Lower leg skin (tissue), 3 donors: ENCODE data around the gene AGPAT4.

Experiments
- POLR2A ChIP-seq, 2 donors: fragments of 450-650 bp; IDR thresholded peaks; one replicate each; pipeline ENCODE4 v1.6.1; 2016 to 2017; ENCODE audit warnings: antibody characterized with exemption in 2 of 2, mild to moderate bottlenecking in 1 of 2, moderate library complexity in 1 of 2
- TF ChIP-seq, protein P1 (sequence below), 3 donors: fragments of 450-650 bp; IDR thresholded peaks; one replicate each; pipeline ENCODE4 v1.5.1; 2016; ENCODE audit warnings: antibody characterized with exemption in 3 of 3, mild to moderate bottlenecking in 3 of 3, moderate library complexity in 2 of 3

DNA sequence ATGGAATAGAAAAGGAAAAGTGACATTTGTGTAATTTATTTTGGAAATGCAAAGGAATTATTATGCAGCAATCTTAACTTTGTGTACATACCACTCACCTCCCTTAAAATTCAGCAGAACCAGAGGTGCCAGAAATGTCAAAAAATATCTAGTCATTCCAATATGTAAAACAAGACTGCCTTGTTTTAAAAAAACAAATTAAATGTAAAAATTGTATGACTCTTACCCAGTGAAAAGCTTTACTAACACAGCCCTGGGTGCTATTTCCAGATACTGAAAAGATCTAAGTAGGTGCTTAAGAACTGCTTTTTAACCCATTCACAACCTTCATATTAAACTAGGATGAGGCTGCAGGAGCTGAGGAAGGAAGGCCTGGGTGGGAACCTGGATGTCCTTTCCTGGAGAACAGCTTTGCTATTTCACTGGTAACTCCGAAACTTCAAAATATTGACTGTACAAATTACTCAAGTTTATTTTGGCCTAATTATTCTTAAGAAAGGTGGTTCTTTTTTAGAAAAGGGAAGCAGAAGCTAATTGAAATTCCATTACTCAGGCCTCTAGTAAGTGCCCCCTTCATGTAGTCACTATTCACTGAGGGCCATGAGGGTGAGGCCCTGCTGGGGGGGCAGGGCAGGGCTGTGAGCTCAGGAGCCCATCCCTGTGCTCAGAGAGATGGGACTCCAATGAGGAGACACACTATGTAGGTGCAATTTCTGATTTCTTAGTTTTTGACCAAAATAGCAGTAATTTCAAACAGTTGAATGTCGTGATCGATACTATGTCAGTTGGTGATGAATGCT, 142.7 kb downstream of the AGPAT4 start:
- no peak for TF ChIP-seq POLR2A (IDR thresholded peaks at IDR 0.05)
- TF ChIP-seq, protein P1, sequence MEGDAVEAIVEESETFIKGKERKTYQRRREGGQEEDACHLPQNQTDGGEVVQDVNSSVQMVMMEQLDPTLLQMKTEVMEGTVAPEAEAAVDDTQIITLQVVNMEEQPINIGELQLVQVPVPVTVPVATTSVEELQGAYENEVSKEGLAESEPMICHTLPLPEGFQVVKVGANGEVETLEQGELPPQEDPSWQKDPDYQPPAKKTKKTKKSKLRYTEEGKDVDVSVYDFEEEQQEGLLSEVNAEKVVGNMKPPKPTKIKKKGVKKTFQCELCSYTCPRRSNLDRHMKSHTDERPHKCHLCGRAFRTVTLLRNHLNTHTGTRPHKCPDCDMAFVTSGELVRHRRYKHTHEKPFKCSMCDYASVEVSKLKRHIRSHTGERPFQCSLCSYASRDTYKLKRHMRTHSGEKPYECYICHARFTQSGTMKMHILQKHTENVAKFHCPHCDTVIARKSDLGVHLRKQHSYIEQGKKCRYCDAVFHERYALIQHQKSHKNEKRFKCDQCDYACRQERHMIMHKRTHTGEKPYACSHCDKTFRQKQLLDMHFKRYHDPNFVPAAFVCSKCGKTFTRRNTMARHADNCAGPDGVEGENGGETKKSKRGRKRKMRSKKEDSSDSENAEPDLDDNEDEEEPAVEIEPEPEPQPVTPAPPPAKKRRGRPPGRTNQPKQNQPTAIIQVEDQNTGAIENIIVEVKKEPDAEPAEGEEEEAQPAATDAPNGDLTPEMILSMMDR (IDR thresholded peaks at IDR 0.05) = no peak
